Measurements from ENCODE around the gene TAP2. TPM values are rescaled to one million over a fixed set of nuclear protein-coding genes. Genes with fewer than 3 reads are reported as not detected.

The TAP2 gene
- polyA plus RNA-seq, 1 donor from 2014 or later, result 1.2 TPM

- Histone ChIP-seq H3K9me2 (ENCODE audit: insufficient read depth, low read length) (no peaks in the 10 kb centered on the region), H3K79me2 (replicated peaks; ENCODE audit: insufficient read depth, low read length) (no peaks in the 10 kb centered on the region), H3K4me2 (ENCODE audit: low read length) (no peak overlapping the region), H4K20me1 (ENCODE audit: insufficient read depth) (no peaks in the 10 kb centered on the region), H3K27ac (ENCODE audit: low read length) (no peak overlapping the region), H2AFZ (ENCODE audit: low read depth, low read length) (no peak overlapping the region), H3K36me3 (ENCODE audit: insufficient read depth, low read length) (no peaks in the 10 kb centered on the region), H3K4me3 (ENCODE audit: low read length) (no peak overlapping the region), H3K9ac (ENCODE audit: low read length) (no peak overlapping the region), H3K9me3 (ENCODE audit: low read length) (no peaks in the 10 kb centered on the region), H3K27me3 (ENCODE audit: insufficient read depth, low read depth, low read length) (no peaks in the 10 kb centered on the region), H3F3A (ENCODE audit: insufficient read depth, low read length, poor library complexity, severe bottlenecking) (no peaks in the 10 kb centered on the region)
- no peak for TF ChIP-seq MXI1 (conservative IDR thresholded peaks at IDR 0.05; ENCODE audit: poor library complexity, severe bottlenecking)
Measured at GRCh38 chr6:32794510-32794909, 44.0 kb downstream of the TAP2 start.

- Histone ChIP-seq H3K9ac (ENCODE audit: low read length) (no peak overlapping the region), H3K4me3 (ENCODE audit: low read length) (no peak overlapping the region), H3F3A (ENCODE audit: insufficient read depth, low read length, poor library complexity, severe bottlenecking) (no peaks in the 10 kb centered on the region), H3K36me3 (ENCODE audit: insufficient read depth, low read length) (no peaks in the 10 kb centered on the region), H3K9me3 (ENCODE audit: low read length) (no peaks in the 10 kb centered on the region), H4K20me1 (ENCODE audit: insufficient read depth) (no peaks in the 10 kb centered on the region), H3K79me2 (replicated peaks; ENCODE audit: insufficient read depth, low read length) (no peaks in the 10 kb centered on the region), H3K27ac (ENCODE audit: low read length) (no peak overlapping the region), H3K4me2 (ENCODE audit: low read length) (no peak overlapping the region), H3K27me3 (ENCODE audit: insufficient read depth, low read depth, low read length) (no peaks in the 10 kb centered on the region), H3K9me2 (ENCODE audit: insufficient read depth, low read length) (no peaks in the 10 kb centered on the region), H2AFZ (ENCODE audit: low read depth, low read length) (no peak overlapping the region)
- TF ChIP-seq REST (IDR thresholded peaks at IDR 0.05; ENCODE audit: borderline replicate concordance), result no peak
- no peak for TF ChIP-seq POLR2AphosphoS5 (IDR thresholded peaks at IDR 0.05)
- no peak for TF ChIP-seq CTCF (IDR thresholded peaks at IDR 0.05; ENCODE audit: poor library complexity, severe bottlenecking)
- TF ChIP-seq RAD21 (conservative IDR thresholded peaks at IDR 0.05), result no peak
- no peak for TF ChIP-seq EP300 (conservative IDR thresholded peaks at IDR 0.05; ENCODE audit: poor library complexity, severe bottlenecking)
- no peak for TF ChIP-seq SMC3 (conservative IDR thresholded peaks at IDR 0.05; ENCODE audit: poor library complexity)
- no peak for TF ChIP-seq MXI1 (conservative IDR thresholded peaks at IDR 0.05; ENCODE audit: poor library complexity, severe bottlenecking)
- TF ChIP-seq TAF1 (IDR thresholded peaks at IDR 0.05; ENCODE audit: low read depth), result no peak
- TF ChIP-seq EZH2 (IDR thresholded peaks at IDR 0.05; ENCODE audit: borderline replicate concordance, insufficient read depth, low read length, poor library complexity, severe bottlenecking), result no peak
Measured at GRCh38 chr6:32792901-32793435, 45.6 kb downstream of the TAP2 start.

- TF ChIP-seq CTCF (IDR thresholded peaks at IDR 0.05; ENCODE audit: poor library complexity, severe bottlenecking) (no peak), POLR2AphosphoS5 (IDR thresholded peaks at IDR 0.05) (no peak), RAD21 (conservative IDR thresholded peaks at IDR 0.05) (no peak), EZH2 (IDR thresholded peaks at IDR 0.05; ENCODE audit: borderline replicate concordance, insufficient read depth, low read length, poor library complexity, severe bottlenecking) (no peak), EP300 (conservative IDR thresholded peaks at IDR 0.05; ENCODE audit: poor library complexity, severe bottlenecking) (no peak), TAF1 (IDR thresholded peaks at IDR 0.05; ENCODE audit: low read depth) (no peak), MXI1 (conservative IDR thresholded peaks at IDR 0.05; ENCODE audit: poor library complexity, severe bottlenecking) (no peak), SMC3 (conservative IDR thresholded peaks at IDR 0.05; ENCODE audit: poor library complexity) (no peak), REST (IDR thresholded peaks at IDR 0.05; ENCODE audit: borderline replicate concordance) (no peak)
- Histone ChIP-seq H4K20me1 (ENCODE audit: insufficient read depth) (no peaks in the 10 kb centered on the region), H3K27ac (ENCODE audit: low read length) (no peak overlapping the region), H3K4me3 (ENCODE audit: low read length) (no peak overlapping the region), H3F3A (ENCODE audit: insufficient read depth, low read length, poor library complexity, severe bottlenecking) (no peaks in the 10 kb centered on the region), H3K27me3 (ENCODE audit: insufficient read depth, low read depth, low read length) (no peaks in the 10 kb centered on the region), H3K4me2 (ENCODE audit: low read length) (no peak overlapping the region), H3K36me3 (ENCODE audit: insufficient read depth, low read length) (no peaks in the 10 kb centered on the region), H3K79me2 (replicated peaks; ENCODE audit: insufficient read depth, low read length) (no peaks in the 10 kb centered on the region), H3K9me3 (ENCODE audit: low read length) (no peaks in the 10 kb centered on the region), H3K9ac (ENCODE audit: low read length) (no peak overlapping the region), H3K9me2 (ENCODE audit: insufficient read depth, low read length) (no peaks in the 10 kb centered on the region), H2AFZ (ENCODE audit: low read depth, low read length) (no peak overlapping the region)
Measured at GRCh38 chr6:32790306-32790705, 48.2 kb downstream of the TAP2 start.
